OCI-LY7 (cell line): ENCODE measurements around the gene ESR2.

ENCODE experiments used
- EZH2phosphoT487 ChIP-seq: fragments of 200-600 bp; sonication (generic); IDR thresholded peaks from 2 replicates; pipeline ENCODE4 v1.6.1; 2018; ENCODE audit warnings: low read depth, borderline replicate concordance, mild to moderate bottlenecking, mixed run types, antibody characterized with exemption, low read length, moderate library complexity, mixed read lengths
- TF ChIP-seq, protein P1 (sequence below): fragments of 200-600 bp; sonication (generic); conservative IDR thresholded peaks from 2 replicates; pipeline ENCODE4 v1.5.1; 2014; ENCODE audit warnings: mild to moderate bottlenecking, antibody characterized with exemption, low read length, moderate library complexity, mixed read lengths

DNA sequence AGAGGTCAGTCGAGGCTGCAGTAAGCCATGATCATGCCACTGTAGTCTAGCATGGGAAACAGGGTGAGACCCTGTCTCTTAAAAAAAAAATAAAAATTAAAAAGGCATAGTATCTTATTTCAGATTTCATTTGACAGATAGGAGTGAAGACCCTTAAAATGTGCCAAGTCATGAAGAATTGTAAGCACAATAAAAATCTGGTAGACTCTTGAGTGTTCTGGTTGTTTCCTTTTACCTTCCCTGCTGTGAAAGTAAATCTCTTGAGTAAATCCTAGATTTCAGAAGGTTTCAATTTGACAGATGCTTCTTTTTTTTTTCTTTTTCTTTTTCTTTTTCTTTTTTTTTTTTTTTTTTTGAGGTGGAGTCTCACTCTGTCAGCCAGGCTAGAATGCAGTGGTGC lies 109.0 kb downstream of the ESR2 start:
- TF ChIP-seq, protein P1, sequence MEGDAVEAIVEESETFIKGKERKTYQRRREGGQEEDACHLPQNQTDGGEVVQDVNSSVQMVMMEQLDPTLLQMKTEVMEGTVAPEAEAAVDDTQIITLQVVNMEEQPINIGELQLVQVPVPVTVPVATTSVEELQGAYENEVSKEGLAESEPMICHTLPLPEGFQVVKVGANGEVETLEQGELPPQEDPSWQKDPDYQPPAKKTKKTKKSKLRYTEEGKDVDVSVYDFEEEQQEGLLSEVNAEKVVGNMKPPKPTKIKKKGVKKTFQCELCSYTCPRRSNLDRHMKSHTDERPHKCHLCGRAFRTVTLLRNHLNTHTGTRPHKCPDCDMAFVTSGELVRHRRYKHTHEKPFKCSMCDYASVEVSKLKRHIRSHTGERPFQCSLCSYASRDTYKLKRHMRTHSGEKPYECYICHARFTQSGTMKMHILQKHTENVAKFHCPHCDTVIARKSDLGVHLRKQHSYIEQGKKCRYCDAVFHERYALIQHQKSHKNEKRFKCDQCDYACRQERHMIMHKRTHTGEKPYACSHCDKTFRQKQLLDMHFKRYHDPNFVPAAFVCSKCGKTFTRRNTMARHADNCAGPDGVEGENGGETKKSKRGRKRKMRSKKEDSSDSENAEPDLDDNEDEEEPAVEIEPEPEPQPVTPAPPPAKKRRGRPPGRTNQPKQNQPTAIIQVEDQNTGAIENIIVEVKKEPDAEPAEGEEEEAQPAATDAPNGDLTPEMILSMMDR: no peak
- TF ChIP-seq EZH2phosphoT487: no peak
